Suprapubic skin (tissue), 4 donors: Measurements from ENCODE around the gene MAPK13.

Source experiments
- CTCF ChIP-seq, 2 donors: fragments of 200-600 bp in 1 of 2; fragments of 450-650 bp in 1 of 2; sonication (generic) in 1 of 2; IDR thresholded peaks; one replicate each; pipeline ENCODE4 v1.5.1; 2016 to 2019; ENCODE audit warnings: antibody characterized with exemption in 2 of 2, mild to moderate bottlenecking in 1 of 2, moderate library complexity in 1 of 2
- EP300 ChIP-seq: sonication (generic); formaldehyde crosslinking; IDR thresholded peaks from one replicate; pipeline ENCODE4 v1.6.1; 2017; ENCODE audit warnings: antibody characterized with exemption
- POLR2A ChIP-seq, 2 donors: fragments of 450-650 bp; IDR thresholded peaks; one replicate each; pipeline ENCODE4 v1.6.1; 2017; ENCODE audit warnings: antibody characterized with exemption in 2 of 2, mild to moderate bottlenecking in 2 of 2, moderate library complexity in 2 of 2
- POLR2AphosphoS5 ChIP-seq, 3 donors: sonication (generic); formaldehyde crosslinking; IDR thresholded peaks; one replicate each; pipeline ENCODE4 v1.6.1; 2017; ENCODE audit warnings: antibody characterized with exemption in 3 of 3

GRCh38 chr6:36101691-36102090, 28.6 kb upstream of the MAPK13 start:
- TF ChIP-seq CTCF (IDR thresholded peaks at IDR 0.05) (no peak), POLR2AphosphoS5 (IDR thresholded peaks at IDR 0.05) (no peak), POLR2A (IDR thresholded peaks at IDR 0.05) (no peak), EP300 (no peak)
